Ureter (tissue), 1 donor: ENCODE data around the gene AADACL3. TPM values are rescaled to one million over a fixed set of nuclear protein-coding genes. Genes with fewer than 3 reads are reported as not detected.

Experiments used
- DNase-seq: peaks from one replicate; pipeline ENCODE4 v3.0.0-alpha.2; 2020; ENCODE audit warnings: low spot score
- total RNA-seq: library from RNA; stranded (reverse); gene quantifications from one replicate; pipeline ENCODE4 v1.2.4, GENCODE V29; 2023
- donor health status: DM: yes; HTN: yes; CAD: no.

AADACL3 gene
- total RNA-seq, 1 donor from 2014 or later, result not detected

DNA sequence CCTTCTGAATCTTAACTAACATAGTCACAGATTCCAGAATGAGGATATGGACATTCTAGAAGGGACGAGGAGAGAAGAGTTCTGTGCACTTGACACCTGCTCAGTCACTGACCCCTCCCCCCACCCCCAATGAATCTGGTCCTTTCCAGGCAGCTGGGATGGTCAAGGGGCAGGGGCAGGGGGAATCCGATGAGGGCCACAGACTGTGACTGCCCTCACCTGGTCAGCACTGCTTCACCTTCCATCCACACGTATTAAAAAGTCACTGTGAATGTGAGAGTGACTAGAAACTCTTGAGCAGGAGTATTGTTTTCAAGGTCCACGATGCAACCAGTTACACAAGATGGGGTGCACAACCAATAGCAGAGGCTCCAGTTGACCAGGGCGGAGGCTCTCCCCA, 48.1 kb downstream of the AADACL3 start:
- DNase-seq, result no peak

DNA sequence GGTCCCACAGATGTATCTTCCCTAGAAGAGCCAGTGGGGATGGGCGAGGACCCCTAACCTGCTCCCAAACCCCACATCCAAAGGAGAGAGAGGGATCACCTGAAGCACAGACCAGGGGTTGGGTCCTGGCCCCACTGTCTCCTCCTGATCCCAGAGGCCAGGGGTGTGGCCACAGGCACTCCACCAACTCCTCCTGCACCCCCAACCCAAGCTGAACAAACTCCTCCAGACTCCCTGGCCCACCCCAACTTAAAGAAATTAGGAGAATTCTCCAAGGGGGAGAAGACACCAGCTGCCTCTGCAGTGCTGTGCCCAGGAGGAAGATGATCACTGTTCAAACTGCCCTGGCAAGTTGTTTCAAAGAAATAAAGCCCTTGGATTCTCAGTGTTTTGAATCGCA, 53.1 kb downstream of the AADACL3 start:
- DNase-seq, result no peak

DNA sequence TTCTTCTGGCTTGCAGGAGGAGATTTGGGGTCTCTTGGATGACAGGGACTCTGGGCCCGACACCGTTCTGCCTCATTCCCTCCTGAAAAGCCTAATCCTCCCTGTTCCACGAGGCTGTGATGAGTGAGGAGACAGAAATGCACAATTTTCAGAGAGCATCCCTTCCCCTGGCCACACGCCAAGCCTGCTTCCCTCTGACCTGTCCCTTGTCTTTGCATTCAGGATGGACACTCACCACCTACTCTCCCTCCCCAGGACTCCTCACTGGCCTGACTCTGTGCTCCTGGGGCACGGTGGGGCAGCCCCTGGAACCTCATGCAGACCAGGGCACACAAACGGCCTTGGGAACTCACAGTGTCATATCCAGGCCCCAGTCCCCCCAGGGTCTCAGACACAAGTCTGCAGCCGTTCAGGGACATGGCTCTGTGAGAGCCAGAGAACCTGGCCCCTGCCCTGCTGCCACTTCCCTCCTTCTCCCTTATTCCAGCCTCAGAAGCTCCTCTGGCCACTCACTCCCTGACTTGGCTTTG, 54.1 kb downstream of the AADACL3 start:
- no peak for DNase-seq

DNA sequence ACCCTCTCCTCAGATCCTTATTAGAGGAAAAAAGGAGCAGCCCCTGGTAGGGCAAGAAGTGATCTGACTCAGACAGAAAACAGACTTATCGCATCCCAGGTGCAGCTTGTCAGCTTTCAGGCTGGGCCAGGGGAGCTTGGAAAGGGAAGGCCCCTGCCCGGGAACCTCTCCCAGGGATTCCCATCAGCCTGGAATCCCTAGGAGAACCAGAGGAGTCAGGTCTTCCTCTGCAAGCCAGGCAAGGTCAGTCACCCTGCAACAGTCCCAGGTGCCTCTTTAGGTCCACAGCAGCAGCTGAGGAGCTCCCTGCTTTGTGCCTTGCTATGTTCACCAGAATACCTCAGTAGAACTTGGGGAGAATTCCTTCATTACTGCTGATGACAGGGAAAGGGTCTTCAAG, 54.7 kb downstream of the AADACL3 start:
- no peak for DNase-seq

DNA sequence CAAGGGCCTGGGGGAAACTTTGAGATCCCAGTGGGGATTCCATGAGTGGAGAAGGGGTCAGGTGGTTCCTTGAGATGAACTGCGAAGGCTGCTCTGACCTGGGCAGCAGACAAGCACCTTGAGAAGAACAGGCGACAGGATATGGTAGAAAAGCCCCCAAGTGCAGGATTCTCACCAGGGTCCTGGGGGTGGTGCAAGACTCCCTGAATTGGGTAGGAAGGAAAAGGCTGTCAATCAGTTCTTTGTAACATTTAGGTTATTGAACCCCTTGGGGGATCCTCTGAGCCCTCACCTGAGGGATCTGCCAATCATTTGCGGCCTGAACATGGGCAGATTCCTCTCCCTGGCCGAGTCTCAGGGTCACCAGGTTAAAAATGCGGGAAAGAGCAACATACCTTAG, 55.3 kb downstream of the AADACL3 start:
- DNase-seq, result no peak

DNA sequence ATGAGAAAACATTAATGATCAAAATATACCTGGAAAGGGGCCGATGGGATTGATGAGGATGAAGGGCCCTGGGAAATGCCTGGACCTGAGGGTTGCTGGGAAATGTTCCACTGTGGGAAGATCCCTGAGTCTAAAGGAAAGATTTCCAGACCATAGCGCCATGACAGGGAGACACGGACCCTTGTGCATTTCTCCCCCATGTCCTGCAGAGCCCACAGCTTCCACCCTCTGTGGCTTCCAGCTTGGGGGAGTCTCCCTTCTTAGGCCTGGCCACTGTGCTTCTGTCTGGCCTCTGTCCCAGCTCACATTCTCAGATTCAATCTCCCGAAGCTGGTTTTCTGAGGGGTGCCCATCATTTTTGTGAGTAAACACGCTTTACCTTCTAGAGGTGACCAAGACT, 56.6 kb downstream of the AADACL3 start:
- DNase-seq, result no peak

DNA sequence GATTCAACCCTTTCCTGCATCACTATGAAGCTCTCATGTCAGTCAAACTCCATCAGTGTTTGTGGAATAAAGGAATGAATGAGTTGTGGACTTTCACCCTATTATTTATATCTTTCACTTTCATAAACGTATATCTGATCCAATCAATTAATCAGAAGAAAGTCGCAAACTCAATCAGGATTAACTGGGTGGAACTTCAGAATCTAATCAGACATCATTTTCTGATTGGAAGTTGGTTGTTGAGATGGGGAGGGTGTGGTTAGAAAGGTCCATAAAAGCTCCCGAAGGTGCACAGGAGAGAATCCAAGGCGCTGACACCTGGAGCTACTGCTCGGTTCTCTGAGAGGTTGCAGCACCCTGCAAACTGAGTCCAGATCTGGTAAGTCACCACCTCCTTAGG, 57.5 kb downstream of the AADACL3 start, which contains the start of gene PRAMEF12:
TSS of gene PRAMEF12 (plus strand) at position 301 of the 400 bp plus-strand sequence. CDS start 1,130 bp downstream, outside the sequence.
- DNase-seq, result no peak

DNA sequence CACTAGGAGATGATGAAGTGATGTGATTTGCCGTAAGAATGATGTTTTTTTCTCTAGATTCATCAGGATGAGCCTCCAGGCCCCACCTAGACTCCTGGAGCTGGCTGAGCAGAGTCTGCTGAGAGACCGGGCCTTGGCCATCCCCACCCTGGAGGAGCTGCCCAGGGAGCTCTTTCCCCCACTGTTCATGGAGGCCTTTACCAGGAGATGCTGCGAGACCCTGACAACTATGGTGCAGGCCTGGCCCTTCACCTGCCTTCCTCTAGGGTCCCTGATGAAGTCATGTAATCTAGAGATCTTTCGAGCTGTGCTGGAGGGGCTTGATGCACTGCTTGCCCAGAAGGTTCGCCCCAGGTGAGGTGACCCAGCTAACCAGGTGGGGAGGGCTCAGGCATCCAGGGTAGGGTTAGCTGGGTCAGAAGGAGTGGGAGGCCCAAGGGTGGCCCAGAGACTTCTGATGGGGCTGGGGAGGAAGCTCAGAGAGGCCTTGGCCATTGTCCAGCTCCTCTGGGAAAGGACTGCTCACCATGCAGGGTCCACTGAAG, 59.0 kb downstream of the AADACL3 start:
- no peak for DNase-seq

DNA sequence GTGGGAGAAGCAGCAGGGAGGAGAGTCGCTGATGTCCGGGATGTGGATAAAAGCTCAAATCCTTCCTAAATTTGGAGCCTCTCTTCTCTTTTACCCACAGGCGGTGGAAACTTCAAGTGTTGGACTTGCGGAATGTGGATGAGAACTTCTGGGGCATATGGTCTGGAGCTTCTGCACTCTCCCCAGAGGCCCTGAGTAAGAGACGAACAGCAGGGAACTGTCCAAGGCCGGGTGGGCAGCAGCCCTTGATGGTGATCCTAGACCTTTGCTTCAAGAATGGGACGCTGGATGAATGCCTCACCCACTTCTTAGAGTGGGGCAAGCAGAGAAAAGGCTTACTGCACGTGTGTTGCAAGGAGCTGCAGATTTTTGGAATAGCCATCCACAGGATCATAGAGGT, 59.5 kb downstream of the AADACL3 start:
- DNase-seq, result no peak

DNA sequence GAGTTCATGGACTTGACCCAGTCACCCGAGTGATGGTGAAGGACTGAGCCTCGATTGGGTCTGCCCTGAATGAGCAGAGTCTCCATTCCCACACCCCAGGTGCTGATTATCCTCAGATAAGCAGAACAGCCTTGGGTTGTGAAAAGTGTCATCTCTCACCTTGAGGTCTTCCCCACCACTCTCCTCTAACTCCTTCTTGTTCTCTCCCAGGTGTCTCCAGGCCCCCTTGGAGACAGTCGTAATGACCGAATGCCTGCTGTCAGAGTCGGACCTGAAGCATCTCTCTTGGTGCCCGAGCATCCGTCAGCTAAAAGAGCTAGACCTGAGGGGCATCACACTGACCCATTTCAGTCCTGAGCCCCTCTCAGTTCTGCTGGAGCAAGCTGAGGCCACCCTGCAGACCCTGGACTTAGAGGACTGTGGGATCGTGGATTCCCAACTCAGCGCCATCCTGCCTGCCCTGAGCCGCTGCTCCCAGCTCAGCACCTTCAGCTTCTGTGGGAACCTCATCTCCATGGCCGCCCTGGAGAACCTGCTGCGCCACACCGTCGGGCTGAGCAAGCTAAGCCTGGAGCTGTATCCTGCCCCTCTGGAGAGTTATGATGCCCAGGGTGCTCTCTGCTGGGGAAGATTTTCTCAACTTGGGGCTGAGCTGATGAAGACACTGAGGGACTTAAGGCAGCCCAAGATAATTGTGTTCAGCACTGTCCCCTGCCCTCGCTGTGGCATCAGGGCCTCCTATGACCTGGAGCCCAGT, 61.1 kb downstream of the AADACL3 start:
- DNase-seq, result no peak

Other genes starting within 250 kb of the AADACL3 start
- gene DHRS3, start 97.9 kb upstream of the AADACL3 start, total RNA-seq, result 237 TPM
- not detected for gene AADACL4, start 72.0 kb upstream of the AADACL3 start, total RNA-seq
- not detected for gene CFAP107, start 30.1 kb downstream of the AADACL3 start, total RNA-seq
- not detected for gene PRAMEF12, start 57.6 kb downstream of the AADACL3 start, total RNA-seq
- not detected for gene PRAMEF1, start 75.3 kb downstream of the AADACL3 start, total RNA-seq
- not detected for gene PRAMEF11, start 115.3 kb downstream of the AADACL3 start, total RNA-seq
- gene HNRNPCL1, start 132.6 kb downstream of the AADACL3 start, total RNA-seq, result not detected
- gene PRAMEF2, start 141.0 kb downstream of the AADACL3 start, total RNA-seq, result not detected
- not detected for gene PRAMEF4, start 170.1 kb downstream of the AADACL3 start, total RNA-seq
- gene PRAMEF10, start 182.2 kb downstream of the AADACL3 start, total RNA-seq, result not detected
- not detected for gene PRAMEF7, start 200.5 kb downstream of the AADACL3 start, total RNA-seq
- gene PRAMEF6, start 231.5 kb downstream of the AADACL3 start, total RNA-seq, result not detected